ENCODE measurements around the gene ZRANB2. TPM values are rescaled to one million over a fixed set of nuclear protein-coding genes. Genes with fewer than 3 reads are reported as not detected.

The ZRANB2 gene
- total and polyA plus RNA-seq, 2 experiments from 2014 or later: 63.3 to 69.8 TPM

- Histone ChIP-seq H3K9me2 (replicated peaks; ENCODE audit: insufficient read depth) (no peaks in the 10 kb centered on the region), H3K9me3 (ENCODE audit: low read depth) (no peaks in the 10 kb centered on the region), H3K4me3 (no peak overlapping the region), H2AFZ (no peak overlapping the region), H3K27ac (no peak overlapping the region), H3K79me2 (peaks cover 6% of the 10 kb centered on the region), H3K4me1 (ENCODE audit: insufficient read depth) (no peaks in the 10 kb centered on the region), H3K27me3 (no peaks in the 10 kb centered on the region), H3K36me3 (replicated peaks; ENCODE audit: insufficient read depth, low read depth) (peaks cover 11% of the 10 kb centered on the region), H4K20me1 (ENCODE audit: insufficient read depth, poor library complexity, severe bottlenecking) (peaks cover 10% of the 10 kb centered on the region), H3K4me2 (no peak overlapping the region)
- TF ChIP-seq, protein P1, sequence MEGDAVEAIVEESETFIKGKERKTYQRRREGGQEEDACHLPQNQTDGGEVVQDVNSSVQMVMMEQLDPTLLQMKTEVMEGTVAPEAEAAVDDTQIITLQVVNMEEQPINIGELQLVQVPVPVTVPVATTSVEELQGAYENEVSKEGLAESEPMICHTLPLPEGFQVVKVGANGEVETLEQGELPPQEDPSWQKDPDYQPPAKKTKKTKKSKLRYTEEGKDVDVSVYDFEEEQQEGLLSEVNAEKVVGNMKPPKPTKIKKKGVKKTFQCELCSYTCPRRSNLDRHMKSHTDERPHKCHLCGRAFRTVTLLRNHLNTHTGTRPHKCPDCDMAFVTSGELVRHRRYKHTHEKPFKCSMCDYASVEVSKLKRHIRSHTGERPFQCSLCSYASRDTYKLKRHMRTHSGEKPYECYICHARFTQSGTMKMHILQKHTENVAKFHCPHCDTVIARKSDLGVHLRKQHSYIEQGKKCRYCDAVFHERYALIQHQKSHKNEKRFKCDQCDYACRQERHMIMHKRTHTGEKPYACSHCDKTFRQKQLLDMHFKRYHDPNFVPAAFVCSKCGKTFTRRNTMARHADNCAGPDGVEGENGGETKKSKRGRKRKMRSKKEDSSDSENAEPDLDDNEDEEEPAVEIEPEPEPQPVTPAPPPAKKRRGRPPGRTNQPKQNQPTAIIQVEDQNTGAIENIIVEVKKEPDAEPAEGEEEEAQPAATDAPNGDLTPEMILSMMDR (IDR thresholded peaks at IDR 0.05; ENCODE audit: poor library complexity): no peak
- no peak for TF ChIP-seq EZH2 (IDR thresholded peaks at IDR 0.05; ENCODE audit: borderline replicate concordance)
- TF ChIP-seq EZH2phosphoT487 (IDR thresholded peaks at IDR 0.05; ENCODE audit: low read depth, severe bottlenecking, unreplicated experiment): no peak
- 96% methylated on average over 6 of the region's 6 CpGs for WGBS (ENCODE audit: low lambda C conversion rate, missing lambda C conversion rate)
- DNase-seq (ENCODE audit: low spot score): no peak
These were observed 12.3 kb downstream of the ZRANB2 start for GRCh38 chr1:71068325-71069240.

DNA sequence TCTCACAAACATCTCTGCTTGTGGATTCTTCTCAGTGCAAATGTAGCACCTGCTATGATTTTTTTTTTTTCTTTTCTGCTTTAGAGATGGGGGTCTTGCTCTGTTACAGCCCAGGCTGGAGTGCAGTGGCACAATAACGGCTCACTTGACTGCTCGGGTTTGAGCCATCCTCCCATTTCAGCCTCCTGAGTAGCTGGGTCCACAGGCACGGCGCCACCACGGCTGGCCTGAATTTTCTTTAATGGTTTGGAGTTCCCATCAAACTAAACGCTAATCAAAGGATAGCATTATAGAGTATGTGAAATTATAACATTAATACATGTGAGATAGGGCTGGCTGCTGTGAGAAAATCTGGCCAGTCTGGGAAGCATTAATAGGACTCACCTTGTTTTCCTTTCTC lies 26.0 kb downstream of the ZRANB2 start:
- Histone ChIP-seq H4K20me1 (ENCODE audit: insufficient read depth, poor library complexity, severe bottlenecking) (no peaks in the 10 kb centered on the region), H3K79me2 (no peaks in the 10 kb centered on the region), H3K36me3 (replicated peaks; ENCODE audit: insufficient read depth, low read depth) (no peaks in the 10 kb centered on the region), H2AFZ (no peak overlapping the region), H3K4me3 (no peak overlapping the region), H3K27ac (no peak overlapping the region), H3K4me1 (ENCODE audit: insufficient read depth) (no peaks in the 10 kb centered on the region), H3K9me2 (replicated peaks; ENCODE audit: insufficient read depth) (no peaks in the 10 kb centered on the region), H3K4me2 (no peak overlapping the region), H3K9me3 (ENCODE audit: low read depth) (no peaks in the 10 kb centered on the region), H3K27me3 (peaks cover 3% of the 10 kb centered on the region)
- DNase-seq (ENCODE audit: low spot score): no peak
- 96% methylated on average over 6 of the region's 6 CpGs for WGBS (ENCODE audit: low lambda C conversion rate, missing lambda C conversion rate)
- TF ChIP-seq EZH2phosphoT487 (IDR thresholded peaks at IDR 0.05; ENCODE audit: low read depth, severe bottlenecking, unreplicated experiment) (no peak), EZH2 (IDR thresholded peaks at IDR 0.05; ENCODE audit: borderline replicate concordance) (no peak)
- TF ChIP-seq, protein P1 (IDR thresholded peaks at IDR 0.05; ENCODE audit: poor library complexity): no peak

GRCh38 chr1:71054281-71054731 lies 26.5 kb downstream of the ZRANB2 start:
- H3K36me3 ChIP-seq (replicated peaks; ENCODE audit: insufficient read depth, low read depth): no peaks in the 10 kb centered on the region
- H3K27ac ChIP-seq: no peak overlapping the region
- WGBS (ENCODE audit: low lambda C conversion rate, missing lambda C conversion rate): 88% methylated on average over 15 of the region's 15 CpGs
- no peaks in the 10 kb centered on the region for H3K9me2 ChIP-seq (replicated peaks; ENCODE audit: insufficient read depth)
- TF ChIP-seq, protein P1 (IDR thresholded peaks at IDR 0.05; ENCODE audit: poor library complexity): no peak
- no peak for TF ChIP-seq EZH2 (IDR thresholded peaks at IDR 0.05; ENCODE audit: borderline replicate concordance)
- no peak overlapping the region for H2AFZ ChIP-seq
- H3K79me2 ChIP-seq: no peaks in the 10 kb centered on the region
- no peak overlapping the region for H3K4me2 ChIP-seq
- H4K20me1 ChIP-seq (ENCODE audit: insufficient read depth, poor library complexity, severe bottlenecking): no peaks in the 10 kb centered on the region
- H3K27me3 ChIP-seq: peaks cover 3% of the 10 kb centered on the region
- H3K9me3 ChIP-seq (ENCODE audit: low read depth): no peaks in the 10 kb centered on the region
- no peak overlapping the region for H3K4me3 ChIP-seq
- no peak for DNase-seq (ENCODE audit: low spot score)
- H3K4me1 ChIP-seq (ENCODE audit: insufficient read depth): no peaks in the 10 kb centered on the region

All from hepatocyte (in vitro differentiated cells).